Chondrocyte (in vitro differentiated cells): ENCODE results near the gene EPGN. TPM values are rescaled to one million over a fixed set of nuclear protein-coding genes. Genes with fewer than 3 reads are reported as not detected.

Source experiments
- DNase-seq: peaks from one replicate; pipeline ENCODE4 v3.0.0; 2021; ENCODE audit warnings: mixed read lengths, low spot score
- H3K27ac Mint-ChIP-seq: one replicate; pipeline ENCODE4 v1.8.0; 2021; ENCODE audit warnings: mild to moderate bottlenecking, moderate library complexity, mixed read lengths; ENCODE audit not compliant: unreplicated experiment
- H3K27me3 Mint-ChIP-seq: 2 replicates; pipeline ENCODE4 v1.8.0; 2021; ENCODE audit warnings: low read depth, mixed read lengths
- H3K36me3 Mint-ChIP-seq: 2 replicates; pipeline ENCODE4 v1.8.0; 2021; ENCODE audit warnings: low read depth, mixed read lengths
- H3K4me1 Mint-ChIP-seq: 2 replicates; pipeline ENCODE4 v1.8.0; 2021; ENCODE audit warnings: low read depth, mild to moderate bottlenecking, mixed read lengths
- H3K4me3 Mint-ChIP-seq: one replicate; pipeline ENCODE4 v1.8.0; 2021; ENCODE audit warnings: mild to moderate bottlenecking, moderate library complexity, mixed read lengths; ENCODE audit not compliant: unreplicated experiment
- H3K9me3 Mint-ChIP-seq: 2 replicates; pipeline ENCODE4 v1.8.0; 2021; ENCODE audit warnings: low read depth, mixed read lengths
- CTCF ChIP-seq: fragments of 200-600 bp; sonication (generic); IDR thresholded peaks from 2 replicates; pipeline ENCODE4 v1.5.0; 2021; ENCODE audit warnings: antibody characterized with exemption, mild to moderate bottlenecking, moderate library complexity
- total RNA-seq: library from RNA; stranded (reverse); gene quantifications from 3 replicates; pipeline ENCODE4 v1.2.1, GENCODE V29; 2021

The EPGN gene
- total RNA-seq, 1 donor from 2014 or later: 0.62 TPM

DNA sequence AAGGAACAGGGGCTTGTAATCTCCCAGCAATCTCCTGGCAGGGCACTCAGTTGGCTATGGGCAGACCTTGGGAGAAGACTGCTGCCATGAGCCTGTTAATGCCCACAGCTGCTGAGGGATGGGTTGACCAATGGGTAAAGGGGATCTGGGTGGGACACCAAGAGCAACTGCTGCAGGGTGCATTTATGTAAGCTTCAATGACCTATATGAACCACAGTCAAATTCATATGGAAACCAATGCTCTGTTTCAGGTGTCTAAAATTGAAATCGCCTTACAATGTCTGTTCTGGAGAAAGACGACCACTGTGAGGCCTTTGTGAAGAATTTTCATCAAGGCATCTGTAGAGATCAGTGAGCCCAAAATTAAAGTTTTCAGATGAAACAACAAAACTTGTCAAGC, 6.1 kb downstream of the EPGN start:
- H3K36me3 Mint-ChIP-seq: no peaks in the 10 kb centered on the region
- no peaks in the 10 kb centered on the region for H3K9me3 Mint-ChIP-seq
- peaks cover 6% of the 10 kb centered on the region for H3K4me1 Mint-ChIP-seq
- no peak overlapping the region for H3K27ac Mint-ChIP-seq
- H3K4me3 Mint-ChIP-seq: no peak overlapping the region
- TF ChIP-seq CTCF: no peak
- DNase-seq: no peak
- no peaks in the 10 kb centered on the region for H3K27me3 Mint-ChIP-seq

- H3K27me3 Mint-ChIP-seq: no peaks in the 10 kb centered on the region
- H3K4me1 Mint-ChIP-seq: peaks cover 6% of the 10 kb centered on the region
- H3K27ac Mint-ChIP-seq: no peak overlapping the region
- no peaks in the 10 kb centered on the region for H3K9me3 Mint-ChIP-seq
- H3K36me3 Mint-ChIP-seq: no peaks in the 10 kb centered on the region
- no peak overlapping the region for H3K4me3 Mint-ChIP-seq
- no peak for DNase-seq
- TF ChIP-seq CTCF: no peak
Observed at GRCh38 chr4:74314944-74315343, 6.7 kb downstream of the EPGN start.

- Mint-ChIP-seq H3K4me1 (peaks cover 8% of the 10 kb centered on the region), H3K27me3 (no peaks in the 10 kb centered on the region), H3K9me3 (no peaks in the 10 kb centered on the region), H3K4me3 (no peak overlapping the region), H3K36me3 (no peaks in the 10 kb centered on the region), H3K27ac (no peak overlapping the region)
- DNase-seq: no peak
- no peak for TF ChIP-seq CTCF
Observed at GRCh38 chr4:74315376-74315775, 7.1 kb downstream of the EPGN start.

DNA sequence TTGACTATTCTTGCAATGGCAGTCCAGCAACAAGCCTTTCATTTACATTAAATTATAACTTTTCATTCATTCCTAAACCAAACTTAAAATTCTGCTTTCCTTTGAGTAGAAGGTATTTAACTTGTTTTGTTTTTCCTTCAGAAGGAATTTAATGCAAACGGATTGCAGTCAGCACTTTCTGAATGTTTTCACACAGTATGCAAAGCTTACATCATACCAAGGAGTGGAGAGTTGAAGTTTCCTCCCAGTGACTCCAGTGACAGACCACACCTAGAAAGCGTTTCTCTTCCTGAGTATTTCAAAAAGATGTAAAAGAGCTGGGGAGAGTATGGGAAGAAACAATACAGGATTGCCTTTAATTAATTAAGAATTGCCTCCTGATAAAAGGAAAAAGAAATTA, 8.1 kb downstream of the EPGN start:
- no peak for DNase-seq
- Mint-ChIP-seq H3K9me3 (no peaks in the 10 kb centered on the region), H3K27me3 (peaks cover 7% of the 10 kb centered on the region), H3K4me3 (no peak overlapping the region), H3K27ac (peak overlapping the region; percentile 83), H3K36me3 (no peaks in the 10 kb centered on the region), H3K4me1 (peaks cover 12% of the 10 kb centered on the region)
- TF ChIP-seq CTCF: no peak

DNA sequence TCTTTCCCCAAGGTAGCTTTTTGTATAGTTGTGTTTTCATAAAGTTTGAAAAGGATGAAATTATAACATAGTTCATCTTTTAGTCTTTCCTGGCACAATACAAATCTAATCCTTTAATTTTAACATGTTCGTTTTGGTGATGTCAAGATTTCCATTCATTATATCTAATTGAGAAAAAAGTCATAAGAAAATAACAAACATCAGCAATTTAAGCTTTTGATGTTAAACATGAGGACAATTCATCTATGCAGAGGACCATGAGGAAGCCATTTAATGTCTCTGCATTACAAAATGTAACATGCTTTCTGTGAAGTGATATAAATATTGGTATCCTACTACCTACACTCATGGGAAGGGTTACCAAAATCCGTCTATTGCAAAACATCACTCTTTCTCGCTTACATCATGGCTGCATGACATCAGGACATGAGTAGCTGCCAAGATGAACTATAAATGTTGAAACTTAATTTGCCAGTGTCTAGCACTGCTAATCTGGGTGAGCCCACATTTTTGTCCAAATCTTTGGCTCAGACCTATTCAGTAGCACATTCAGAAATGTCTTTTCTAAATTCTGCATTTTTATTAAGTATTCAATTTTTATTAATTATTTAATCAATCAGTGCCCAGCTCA, 9.5 kb downstream of the EPGN start:
- no peak overlapping the region for H3K4me3 Mint-ChIP-seq
- H3K36me3 Mint-ChIP-seq: no peaks in the 10 kb centered on the region
- DNase-seq: no peak
- peaks cover 9% of the 10 kb centered on the region for H3K4me1 Mint-ChIP-seq
- peaks cover 16% of the 10 kb centered on the region for H3K27me3 Mint-ChIP-seq
- no peak for TF ChIP-seq CTCF
- no peaks in the 10 kb centered on the region for H3K9me3 Mint-ChIP-seq
- no peak overlapping the region for H3K27ac Mint-ChIP-seq
